Panc1 (cell line): ENCODE measurements around the gene HLA-DRB5. TPM values are rescaled to one million over a fixed set of nuclear protein-coding genes. Genes with fewer than 3 reads are reported as not detected.
"Not testable (repeated sequence)": the region's sequence is repeated elsewhere in the genome, so short reads cannot be mapped to it uniquely, and the experiment has no call there.

Experiments used
- ATAC-seq: fragments of 200-7000 bp; cut with Tn5 transposase; 2 replicates; pipeline ENCODE4 v1.9.1; 2020; ENCODE audit warnings: mild to moderate bottlenecking, moderate library complexity
- BruUV-seq: library from RNA; stranded (reverse); fragments of 400-500 nt; replicated peaks from 2 replicates; lab custom pipeline; 2021; lab: Mats Ljungman, UMichigan
- CTCF ChIA-PET: fragments of 300-600 bp; sonication (Branson Sonifier 250); formaldehyde crosslinking; loops from one replicate; lab custom pipeline; 2022; ENCODE audit warnings: antibody characterized with exemption; lab: Charles Lee
- POLR2A ChIA-PET: fragments of 300-600 bp; sonication (Branson Sonifier 250); formaldehyde crosslinking; loops from one replicate; lab custom pipeline; 2022; ENCODE audit warnings: antibody characterized with exemption; lab: Charles Lee
- DNase-seq: peaks from one replicate; pipeline ENCODE4 v3.0.0-alpha.2; 2010; ENCODE audit warnings: low read depth, low spot score
- H3K27ac ChIP-seq: 2 replicates; pipeline ENCODE4 v1.5.1; 2011; ENCODE audit warnings: mild to moderate bottlenecking, low read length, inconsistent platforms
- H3K27me3 ChIP-seq: fragments of 200-500 bp; sonication (Bioruptor generic); 2 replicates; pipeline ENCODE4 v1.6.0; 2014; ENCODE audit warnings: low read length, inconsistent platforms; ENCODE audit not compliant: control insufficient read depth, insufficient read depth
- H3K36me3 ChIP-seq: fragments of 200-500 bp; sonication (Bioruptor generic); 2 replicates; pipeline ENCODE4 v1.5.1; 2014; ENCODE audit warnings: inconsistent platforms, mild to moderate bottlenecking, low read length, moderate library complexity; ENCODE audit not compliant: control insufficient read depth, insufficient read depth
- H3K4me1 ChIP-seq: 2 replicates; pipeline ENCODE4 v1.5.1; 2011; ENCODE audit warnings: inconsistent platforms, mild to moderate bottlenecking, low read length, moderate library complexity; ENCODE audit not compliant: control insufficient read depth, insufficient read depth
- H3K4me3 ChIP-seq, 2 experiments: 2 replicates each; pipeline ENCODE4 v1.5.1; 2011 to 2012; ENCODE audit warnings: low read depth in 2 of 2, low read length in 2 of 2, mild to moderate bottlenecking in 2 of 2, inconsistent platforms in 1 of 2, moderate library complexity in 1 of 2
- H3K9me3 ChIP-seq: fragments of 200-500 bp; sonication (Bioruptor generic); 2 replicates; pipeline ENCODE4 v1.5.1; 2014; ENCODE audit warnings: low read depth, mild to moderate bottlenecking, inconsistent platforms, low read length, moderate library complexity; ENCODE audit not compliant: control insufficient read depth, insufficient read depth
- POLR2AphosphoS5 ChIP-seq: IDR thresholded peaks from 2 replicates; pipeline ENCODE4 v1.6.1; 2012; ENCODE audit warnings: mild to moderate bottlenecking, low read depth, low read length, moderate library complexity
- SIN3A ChIP-seq: IDR thresholded peaks from 2 replicates; pipeline ENCODE4 v1.6.1; 2012; ENCODE audit warnings: low read depth, mild to moderate bottlenecking, low read length, moderate library complexity, borderline replicate concordance; ENCODE audit not compliant: insufficient read depth
- TCF7L2 ChIP-seq: IDR thresholded peaks from 2 replicates; pipeline ENCODE4 v1.6.1; 2011; ENCODE audit warnings: mild to moderate bottlenecking, low read depth, low read length, inconsistent platforms
- in situ Hi-C: cut with HindIII; loops from 2 replicates; pipeline ENCODE4 v1.10.0; 2016; ENCODE audit warnings: low sequenced_read_pairs, low pct_unique_long_range_greater_than_20kb
- intact Hi-C: fragments of 100-400 bp; cut with micrococcal nuclease; formaldehyde crosslinking; loops from one replicate; pipeline ENCODE4 v1.10.0; 2022; ENCODE audit not compliant: unreplicated experiment
- total RNA-seq: library from RNA; stranded (reverse); gene quantifications from one replicate; pipeline ENCODE4 v1.2.1, GENCODE V29; 2021; ENCODE audit not compliant: unreplicated experiment
- TF ChIP-seq, protein P1 (sequence below), 2 experiments: IDR thresholded peaks; 2 replicates each; pipeline ENCODE4 v1.6.1; 2011 to 2012; ENCODE audit warnings: low read depth in 2 of 2, control low read depth in 1 of 2, low read length in 1 of 2, mild to moderate bottlenecking in 1 of 2, moderate library complexity in 1 of 2; ENCODE audit not compliant: insufficient read depth in 1 of 2
- TF ChIP-seq, protein P2 (sequence below): fragments of 450-650 bp; IDR thresholded peaks from 2 replicates; pipeline ENCODE4 v1.5.1; 2017; ENCODE audit warnings: mild to moderate bottlenecking

Gene HLA-DRB5
- total RNA-seq, 1 experiment from 2014 or later = not detected

DNA sequence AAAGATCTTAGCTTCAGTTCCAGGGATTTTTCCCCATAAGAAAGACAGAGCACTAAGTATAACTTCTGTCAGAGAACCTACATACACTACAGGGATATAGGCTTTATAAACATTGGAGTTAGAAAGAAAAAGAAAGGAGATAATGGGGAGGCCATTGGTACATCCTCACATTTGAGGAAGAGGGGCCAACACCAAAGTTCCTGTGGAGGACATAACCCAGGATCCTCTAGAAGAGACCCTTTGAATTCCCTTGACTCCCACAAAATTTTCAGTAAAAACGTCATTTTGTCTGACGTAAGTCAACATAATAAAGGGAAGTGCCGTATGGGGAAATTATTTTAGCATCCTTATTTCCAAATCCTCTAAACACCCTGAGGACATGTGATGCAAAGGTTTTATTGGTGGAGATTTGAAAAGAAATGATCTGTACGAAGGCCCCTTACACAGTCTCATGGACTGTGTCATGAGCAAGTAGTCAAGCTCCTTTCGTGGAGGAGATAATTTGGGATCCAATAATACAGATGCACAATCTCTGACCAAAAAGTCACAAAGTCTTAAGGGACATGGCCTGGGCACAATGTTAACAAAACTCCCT lies 57.2 kb downstream of the HLA-DRB5 start:
- no peak for ATAC-seq
- no peaks in the 10 kb centered on the region for H3K9me3 ChIP-seq
- TF ChIP-seq, protein P1, sequence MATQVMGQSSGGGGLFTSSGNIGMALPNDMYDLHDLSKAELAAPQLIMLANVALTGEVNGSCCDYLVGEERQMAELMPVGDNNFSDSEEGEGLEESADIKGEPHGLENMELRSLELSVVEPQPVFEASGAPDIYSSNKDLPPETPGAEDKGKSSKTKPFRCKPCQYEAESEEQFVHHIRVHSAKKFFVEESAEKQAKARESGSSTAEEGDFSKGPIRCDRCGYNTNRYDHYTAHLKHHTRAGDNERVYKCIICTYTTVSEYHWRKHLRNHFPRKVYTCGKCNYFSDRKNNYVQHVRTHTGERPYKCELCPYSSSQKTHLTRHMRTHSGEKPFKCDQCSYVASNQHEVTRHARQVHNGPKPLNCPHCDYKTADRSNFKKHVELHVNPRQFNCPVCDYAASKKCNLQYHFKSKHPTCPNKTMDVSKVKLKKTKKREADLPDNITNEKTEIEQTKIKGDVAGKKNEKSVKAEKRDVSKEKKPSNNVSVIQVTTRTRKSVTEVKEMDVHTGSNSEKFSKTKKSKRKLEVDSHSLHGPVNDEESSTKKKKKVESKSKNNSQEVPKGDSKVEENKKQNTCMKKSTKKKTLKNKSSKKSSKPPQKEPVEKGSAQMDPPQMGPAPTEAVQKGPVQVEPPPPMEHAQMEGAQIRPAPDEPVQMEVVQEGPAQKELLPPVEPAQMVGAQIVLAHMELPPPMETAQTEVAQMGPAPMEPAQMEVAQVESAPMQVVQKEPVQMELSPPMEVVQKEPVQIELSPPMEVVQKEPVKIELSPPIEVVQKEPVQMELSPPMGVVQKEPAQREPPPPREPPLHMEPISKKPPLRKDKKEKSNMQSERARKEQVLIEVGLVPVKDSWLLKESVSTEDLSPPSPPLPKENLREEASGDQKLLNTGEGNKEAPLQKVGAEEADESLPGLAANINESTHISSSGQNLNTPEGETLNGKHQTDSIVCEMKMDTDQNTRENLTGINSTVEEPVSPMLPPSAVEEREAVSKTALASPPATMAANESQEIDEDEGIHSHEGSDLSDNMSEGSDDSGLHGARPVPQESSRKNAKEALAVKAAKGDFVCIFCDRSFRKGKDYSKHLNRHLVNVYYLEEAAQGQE (IDR thresholded peaks at IDR 0.05; ENCODE audit: insufficient read depth in 1 of 2, low read depth in 2 of 2, low read length in 1 of 2) = no peak
- no peak for TF ChIP-seq SIN3A
- TF ChIP-seq POLR2AphosphoS5 = no peak
- TF ChIP-seq, protein P2, sequence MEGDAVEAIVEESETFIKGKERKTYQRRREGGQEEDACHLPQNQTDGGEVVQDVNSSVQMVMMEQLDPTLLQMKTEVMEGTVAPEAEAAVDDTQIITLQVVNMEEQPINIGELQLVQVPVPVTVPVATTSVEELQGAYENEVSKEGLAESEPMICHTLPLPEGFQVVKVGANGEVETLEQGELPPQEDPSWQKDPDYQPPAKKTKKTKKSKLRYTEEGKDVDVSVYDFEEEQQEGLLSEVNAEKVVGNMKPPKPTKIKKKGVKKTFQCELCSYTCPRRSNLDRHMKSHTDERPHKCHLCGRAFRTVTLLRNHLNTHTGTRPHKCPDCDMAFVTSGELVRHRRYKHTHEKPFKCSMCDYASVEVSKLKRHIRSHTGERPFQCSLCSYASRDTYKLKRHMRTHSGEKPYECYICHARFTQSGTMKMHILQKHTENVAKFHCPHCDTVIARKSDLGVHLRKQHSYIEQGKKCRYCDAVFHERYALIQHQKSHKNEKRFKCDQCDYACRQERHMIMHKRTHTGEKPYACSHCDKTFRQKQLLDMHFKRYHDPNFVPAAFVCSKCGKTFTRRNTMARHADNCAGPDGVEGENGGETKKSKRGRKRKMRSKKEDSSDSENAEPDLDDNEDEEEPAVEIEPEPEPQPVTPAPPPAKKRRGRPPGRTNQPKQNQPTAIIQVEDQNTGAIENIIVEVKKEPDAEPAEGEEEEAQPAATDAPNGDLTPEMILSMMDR = no peak
- no peak for TF ChIP-seq TCF7L2
- no peaks in the 10 kb centered on the region for H3K36me3 ChIP-seq
- in situ Hi-C loops = no loop called here
- no peak for DNase-seq
- BruUV-seq = no TSS peak
- peaks cover 7% of the 10 kb centered on the region for H3K27me3 ChIP-seq
- ChIA-PET CTCF (no interaction called here), POLR2A (no interaction called here)
- H3K4me1 ChIP-seq = no peaks in the 10 kb centered on the region
- intact Hi-C loops = no loop called here
- H3K27ac ChIP-seq = no peak overlapping the region
- H3K4me3 ChIP-seq = no peak overlapping the region

DNA sequence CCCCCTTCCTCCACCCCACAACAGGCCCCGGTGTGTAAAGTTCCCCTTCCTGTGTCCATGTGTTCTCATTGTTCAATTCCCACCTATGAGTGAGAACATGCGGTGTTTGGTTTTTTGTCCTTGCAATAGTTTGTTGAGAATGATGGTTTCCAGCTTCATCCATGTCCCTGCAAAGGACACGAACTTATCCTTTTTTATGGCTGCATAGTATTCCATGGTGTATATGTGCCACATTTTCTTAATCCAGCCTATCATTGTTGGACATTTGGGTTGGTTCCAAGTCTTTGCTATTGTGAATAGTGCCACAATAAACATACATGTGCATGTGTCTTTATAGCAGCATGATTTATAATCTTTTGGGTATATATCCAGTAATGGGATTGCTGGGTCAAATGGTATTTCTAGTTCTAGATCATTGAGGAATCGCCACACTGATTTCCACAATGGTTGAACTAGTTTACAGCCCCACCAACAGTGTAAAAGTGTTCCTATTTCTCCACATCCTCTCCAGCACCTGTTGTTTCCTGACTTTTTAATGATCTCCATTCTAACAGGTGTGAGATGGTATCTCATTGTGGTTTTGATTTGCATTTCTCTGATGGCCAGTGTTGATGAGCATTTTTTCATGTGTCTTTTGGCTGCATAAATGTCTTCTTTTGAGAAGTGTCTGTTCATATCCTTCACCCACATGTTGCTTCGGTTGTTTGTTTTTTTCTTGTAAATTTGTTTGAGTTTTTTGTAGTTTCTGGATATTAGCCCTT lies 62.2 kb downstream of the HLA-DRB5 start:
- intact Hi-C loops, H3K4me3 ChIP-seq, ATAC-seq: not testable (repeated sequence)

More for the DNA sequence above, 62.2 kb downstream of the HLA-DRB5 start:
- in situ Hi-C loops, DNase-seq, H3K27ac ChIP-seq, H3K9me3 ChIP-seq, BruUV-seq, CTCF ChIA-PET, H3K36me3 ChIP-seq, H3K4me1 ChIP-seq, H3K27me3 ChIP-seq, POLR2A ChIA-PET: not testable (repeated sequence)

Other genes with a start within 250 kb of the HLA-DRB5 start
- not detected for gene TSBP1, start 158.4 kb downstream of the HLA-DRB5 start, total RNA-seq
- gene BTNL2, start 123.1 kb downstream of the HLA-DRB5 start, total RNA-seq = not detected
- 1.7 TPM for gene HLA-DRA, start 90.4 kb downstream of the HLA-DRB5 start, total RNA-seq
- gene HLA-DRB1, start 59.6 kb upstream of the HLA-DRB5 start, total RNA-seq = 1.1 TPM
- gene HLA-DQA1, start 107.1 kb upstream of the HLA-DRB5 start, total RNA-seq = 0.39 TPM
- gene HLA-DQB1, start 136.4 kb upstream of the HLA-DRB5 start, total RNA-seq = 0.51 TPM
- gene HLA-DQA2, start 211.1 kb upstream of the HLA-DRB5 start, total RNA-seq = not detected
- gene HLA-DQB2, start 233.2 kb upstream of the HLA-DRB5 start, total RNA-seq = not detected